ENCODE data around the gene ACSL4. TPM values are rescaled to one million over a fixed set of nuclear protein-coding genes. Genes with fewer than 3 reads are reported as not detected.

Gene ACSL4
- total RNA-seq, 4 donors from 2014 or later, result 17.9 to 68.7 (median 26.6) TPM

DNA sequence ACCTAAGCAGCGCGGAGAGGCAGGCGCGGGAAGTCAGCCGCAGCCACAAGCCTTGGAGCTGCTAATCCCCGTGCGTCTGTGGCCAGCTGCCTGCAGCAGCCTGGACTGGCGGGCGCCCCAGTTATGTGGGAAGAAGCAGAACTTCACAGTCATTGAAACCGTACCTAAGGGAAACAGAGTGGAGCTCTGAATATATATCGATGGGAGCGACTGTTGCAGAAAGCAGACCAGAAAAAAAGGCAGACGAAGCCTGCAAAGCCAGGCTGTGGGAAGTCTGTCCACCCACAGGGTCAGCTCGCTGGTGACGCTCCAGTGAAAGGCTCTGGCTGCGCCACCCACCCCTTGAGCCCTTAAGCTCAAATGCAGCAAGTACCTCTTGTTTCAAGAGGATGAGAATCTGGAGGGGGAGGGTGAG is 132.8 kb downstream of the ACSL4 start:
- H3K36me3 ChIP-seq, result no peaks in the 10 kb centered on the region
- 10 to 26% methylated on average over 10 to 16 of the region's 16 CpGs for WGBS, 2 donors
- no peaks in the 10 kb centered on the region for H3K4me1 ChIP-seq
- DNase-seq (ENCODE audit: low spot score in 2 of 2), result no peak
- H3K27me3 ChIP-seq, result peaks cover 0 to 41% of the 10 kb centered on the region in 2 donors
- peaks cover 0 to 1% (median 0%) of the 10 kb centered on the region in 4 donors for H3K9me3 ChIP-seq
- TF ChIP-seq POLR2A (IDR thresholded peaks at IDR 0.05) (no peak), EP300 (IDR thresholded peaks at IDR 0.05) (no peak)
- TF ChIP-seq, protein P1, sequence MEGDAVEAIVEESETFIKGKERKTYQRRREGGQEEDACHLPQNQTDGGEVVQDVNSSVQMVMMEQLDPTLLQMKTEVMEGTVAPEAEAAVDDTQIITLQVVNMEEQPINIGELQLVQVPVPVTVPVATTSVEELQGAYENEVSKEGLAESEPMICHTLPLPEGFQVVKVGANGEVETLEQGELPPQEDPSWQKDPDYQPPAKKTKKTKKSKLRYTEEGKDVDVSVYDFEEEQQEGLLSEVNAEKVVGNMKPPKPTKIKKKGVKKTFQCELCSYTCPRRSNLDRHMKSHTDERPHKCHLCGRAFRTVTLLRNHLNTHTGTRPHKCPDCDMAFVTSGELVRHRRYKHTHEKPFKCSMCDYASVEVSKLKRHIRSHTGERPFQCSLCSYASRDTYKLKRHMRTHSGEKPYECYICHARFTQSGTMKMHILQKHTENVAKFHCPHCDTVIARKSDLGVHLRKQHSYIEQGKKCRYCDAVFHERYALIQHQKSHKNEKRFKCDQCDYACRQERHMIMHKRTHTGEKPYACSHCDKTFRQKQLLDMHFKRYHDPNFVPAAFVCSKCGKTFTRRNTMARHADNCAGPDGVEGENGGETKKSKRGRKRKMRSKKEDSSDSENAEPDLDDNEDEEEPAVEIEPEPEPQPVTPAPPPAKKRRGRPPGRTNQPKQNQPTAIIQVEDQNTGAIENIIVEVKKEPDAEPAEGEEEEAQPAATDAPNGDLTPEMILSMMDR (IDR thresholded peaks at IDR 0.05), result no peak
- H3K27ac ChIP-seq, result no peak overlapping the region
- no peak overlapping the region for H3K4me3 ChIP-seq

DNA sequence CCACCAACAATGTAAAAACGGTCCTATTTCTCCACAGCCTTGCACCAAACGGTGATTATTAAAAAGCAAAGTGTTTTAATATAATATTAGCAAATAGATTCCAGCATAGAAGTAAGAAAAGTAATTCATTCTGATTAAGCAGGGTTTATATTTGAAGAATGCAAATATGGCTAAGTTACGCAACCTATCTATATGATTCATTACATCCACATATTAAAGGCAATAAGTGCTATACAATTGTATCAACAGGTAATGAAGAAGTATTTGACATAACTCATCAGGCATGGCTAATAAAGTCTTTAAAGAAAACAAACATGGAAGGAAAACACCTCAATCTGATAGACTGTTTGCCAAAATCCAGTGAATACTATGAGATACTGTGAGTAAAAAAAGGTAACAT is 137.0 kb downstream of the ACSL4 start:
- no peaks in the 10 kb centered on the region for H3K4me1 ChIP-seq
- no peak overlapping the region for H3K4me3 ChIP-seq
- 74 to 91% methylated on average over 3 of the region's 3 CpGs for WGBS, 2 donors
- no peak overlapping the region for H3K27ac ChIP-seq
- no peak for DNase-seq (ENCODE audit: low spot score in 2 of 2)
- peaks cover 0 to 21% of the 10 kb centered on the region in 2 donors for H3K27me3 ChIP-seq
- TF ChIP-seq, protein P1 (IDR thresholded peaks at IDR 0.05), result no peak
- no peaks in the 10 kb centered on the region for H3K9me3 ChIP-seq
- no peaks in the 10 kb centered on the region for H3K36me3 ChIP-seq

Small RNAs within 50 kb of the gene (small RNA-seq; reads per million reads assigned to genes)
- gene AL118496.2 (not detected), gene RF00019 (not detected)

Other genes with a start within 250 kb of the ACSL4 start
- 10 to 100 TPM in 1 of 4 donors, 1 to 10 TPM in 3; 5.1 to 10.7 (median 7.8) TPM for gene NXT2, start 196.4 kb downstream of the ACSL4 start, total RNA-seq
- under 1 TPM in 1 of 4 donors, not detected in 3; 0.66 TPM for gene KCNE5, start 108.1 kb downstream of the ACSL4 start, total RNA-seq